Measurements from ENCODE around the gene NBDY. TPM values are rescaled to one million over a fixed set of nuclear protein-coding genes. Genes with fewer than 3 reads are reported as not detected.

The NBDY gene
- total and polyA plus RNA-seq, 2 of the 4 experiments (the other 2 are of a cell fraction): 3.2 to 61.5 TPM

- Histone ChIP-seq H4K5ac (ENCODE audit: low read depth, low read length) (no peak overlapping the region), H3K18ac (ENCODE audit: low read depth, low read length) (no peak overlapping the region), H4K91ac (ENCODE audit: insufficient read depth, low read depth, low read length) (no peak overlapping the region), H3K79me1 (ENCODE audit: low read depth in 1 of 2, low read length in 2 of 2) (no peaks in the 10 kb centered on the region; a peak in 1 of 4 replicates), H3K56ac (ENCODE audit: extremely low read depth, insufficient read depth, low read length) (no peak overlapping the region), H3K27me3 (ENCODE audit: control insufficient read depth, insufficient read depth, low read length) (no peaks in the 10 kb centered on the region; the same call in 1 of the 2 replicates), H3K4me1 (ENCODE audit: control insufficient read depth, insufficient read depth, low read length) (peaks cover 4% of the 10 kb centered on the region; the same call in 1 of the 2 replicates), H2BK5ac (ENCODE audit: low read depth, low read length, poor library complexity, severe bottlenecking) (no peak overlapping the region), H3K9me1 (ENCODE audit: insufficient read depth, low read length) (no peaks in the 10 kb centered on the region), H3K36me3 (ENCODE audit: control insufficient read depth, insufficient read depth, low read length) (no peaks in the 10 kb centered on the region), H3K27ac (ENCODE audit: insufficient read depth, low read length) (no peak overlapping the region), H3K9ac (ENCODE audit: low read depth, low read length) (no peak overlapping the region), H4K8ac (ENCODE audit: low read depth in 2 of 2, low read length in 2 of 2) (no peak overlapping the region), H3K14ac (replicated peaks; ENCODE audit: low read depth, low read length) (no peak overlapping the region), H4K20me1 (ENCODE audit: insufficient read depth, low read length) (no peaks in the 10 kb centered on the region), H2AK5ac (ENCODE audit: low read depth, low read length) (no peak overlapping the region), H2BK20ac (ENCODE audit: low read depth, low read length) (no peak overlapping the region), H3K4me3 (ENCODE audit: insufficient read depth, low read depth, low read length) (no peak overlapping the region), H3K4me2 (ENCODE audit: low read depth, low read length) (no peak overlapping the region), H2BK120ac (ENCODE audit: low read depth, low read length) (no peak overlapping the region), H2AFZ (replicated peaks; ENCODE audit: low read length, poor library complexity) (no peak overlapping the region), H3K23ac (ENCODE audit: low read depth, low read length) (no peak overlapping the region), H3K9me3 (ENCODE audit: control insufficient read depth, insufficient read depth, low read length) (no peaks in the 10 kb centered on the region), H2BK15ac (ENCODE audit: low read depth, low read length) (no peak overlapping the region), H2AK9ac (replicated peaks; ENCODE audit: low read depth, low read length, poor library complexity) (no peak overlapping the region), H3K4ac (ENCODE audit: low read depth, low read length) (no peak overlapping the region)
- intact Hi-C loops (cut with micrococcal nuclease) (loop anchor here (5.0 kb wide), 1 partner anchor 151 kb away; no protein-coding TSS in a partner anchor), dilution Hi-C loops (cut with HindIII; ENCODE audit: low sequenced_read_pairs, unreplicated experiment) (no loop called here), in situ Hi-C loops (cut with MboI; ENCODE audit: low sequenced_read_pairs) (loop anchor here (25.0 kb wide), 3 partner anchors 176 to 1101 kb away; partner anchors contain the start of genes SPIN2B, SPIN3 and ZXDA)
- no peak for DNase-seq
- 80% methylated on average over 4 of the region's 5 CpGs; no CpG with 5 or more reads in 1 of the 2 experiments for WGBS, 2 experiments (ENCODE audit: extremely low coverage in 2 of 2, insufficient read length in 1 of 2)
- ChIA-PET CTCF (no interaction called here), POLR2A (ENCODE audit: unreplicated experiment) (no interaction called here)
- no TSS peak for BruUV-seq (replicated peaks)
- no peak for ATAC-seq (ENCODE audit: low read depth)
- TF ChIP-seq USF2 (IDR thresholded peaks at IDR 0.05; ENCODE audit: low read depth, low read length) (no peak), RFX5 (IDR thresholded peaks at IDR 0.05; ENCODE audit: low read depth, low read length) (no peak), CTCF (conservative IDR thresholded peaks at IDR 0.05; ENCODE audit: low read depth, low read length) (no peak), RAD21 (IDR thresholded peaks at IDR 0.05; ENCODE audit: low read length) (no peak), MAFK (IDR thresholded peaks at IDR 0.05; ENCODE audit: low read depth, low read length) (no peak), BHLHE40 (IDR thresholded peaks at IDR 0.05; ENCODE audit: low read depth, low read length) (no peak), NFE2L2 (IDR thresholded peaks at IDR 0.05; ENCODE audit: low read depth, low read length) (no peak), RCOR1 (IDR thresholded peaks at IDR 0.05; ENCODE audit: insufficient replicate concordance, low read length) (no peak), MXI1 (IDR thresholded peaks at IDR 0.05; ENCODE audit: borderline replicate concordance, low read depth, low read length) (no peak), FOS (IDR thresholded peaks at IDR 0.05; ENCODE audit: low read depth, low read length) (no peak), ELK1 (IDR thresholded peaks at IDR 0.05; ENCODE audit: borderline replicate concordance, low read depth, low read length) (no peak), CHD1 (IDR thresholded peaks at IDR 0.05; ENCODE audit: low read depth, low read length) (no peak), POLR2A (IDR thresholded peaks at IDR 0.05; ENCODE audit: low read depth, low read length) (no peak), MAZ (IDR thresholded peaks at IDR 0.05; ENCODE audit: borderline replicate concordance, low read depth, low read length) (no peak), CEBPB (IDR thresholded peaks at IDR 0.05; ENCODE audit: low read depth, low read length) (no peak), SMC3 (IDR thresholded peaks at IDR 0.05; ENCODE audit: low read depth, low read length) (no peak)
Observed at GRCh38 chrX:56811599-56811998, 82.6 kb downstream of the NBDY start.

All from IMR-90 (cell line).